Left lung (tissue), 10 donors: Measurements from ENCODE around the gene SLC17A9. TPM values are rescaled to one million over a fixed set of nuclear protein-coding genes. Genes with fewer than 3 reads are reported as not detected.
A peak's percentile ranks its signal among the peaks of the same experiment; 100 is the strongest.

Source experiments
- ATAC-seq: fragments of 200-7000 bp; cut with Tn5 transposase; one replicate; pipeline ENCODE4 v1.9.1; 2020; ENCODE audit warnings: moderate library complexity
- DNase-seq, 4 donors: peaks; one replicate each; pipeline ENCODE4 v3.0.0-alpha.2; 2013 to 2020
- H3K27ac ChIP-seq, 2 donors: fragments of 200-600 bp; sonication (generic) in 1 of 2; one replicate each; pipeline versions ENCODE4 v1.5.0 to v1.8.0; 2020 to 2021
- H3K27me3 ChIP-seq, 2 donors: fragments of 200-600 bp; sonication (generic) in 1 of 2; one replicate each; pipeline versions ENCODE4 v1.5.0 to v1.8.0; 2020 to 2021
- H3K36me3 ChIP-seq, 2 donors: fragments of 200-600 bp; sonication (generic) in 1 of 2; one replicate each; pipeline versions ENCODE4 v1.5.0 to v1.8.0; 2020 to 2021
- H3K4me1 ChIP-seq, 2 donors: fragments of 200-600 bp; one replicate each; pipeline ENCODE4 v1.8.0; 2021
- H3K4me3 ChIP-seq, 2 donors: fragments of 200-600 bp; sonication (generic) in 1 of 2; one replicate each; pipeline versions ENCODE4 v1.5.0 to v1.8.0; 2020 to 2021; ENCODE audit warnings: mild to moderate bottlenecking in 1 of 2
- H3K9me3 ChIP-seq, 2 donors: fragments of 200-600 bp; sonication (generic) in 1 of 2; one replicate each; pipeline versions ENCODE4 v1.5.0 to v1.8.0; 2020 to 2021
- intact Hi-C, 2 donors: fragments of 100-400 bp; cut with DNase I; formaldehyde crosslinking; loops; one replicate each; pipeline versions ENCODE4 v1.11.2 to v1.14.2; 2022
- polyA plus RNA-seq, 6 donors: library from polyadenylated mRNA; unstranded; fragments of 120-200 nt; gene quantifications; one replicate each; pipeline ENCODE4 v1.2.1, GENCODE V29; 2013; ENCODE audit not compliant: insufficient read length in 6 of 6
- total RNA-seq, 2 donors: library from RNA; stranded (reverse); fragmentation: NEBNext Ultra II Directional; extraction: Animal tissue kit (Norgen Biotek cat#: 25700); gene quantifications; one replicate each; pipeline ENCODE4 v1.2.1, GENCODE V29; 2021
- TF ChIP-seq, protein P1 (sequence below), 2 donors: fragments of 200-600 bp; sonication (generic) in 1 of 2; IDR thresholded peaks; one replicate each; pipeline versions ENCODE4 v1.5.0 to v1.8.0; 2021; ENCODE audit warnings: antibody characterized with exemption in 2 of 2
- donor health status: DM: no; HTN: yes; CAD: no.
- donor health status: DM: no; HTN: no; CAD: no.

The SLC17A9 gene
- total and polyA plus RNA-seq, 8 donors = 2.1 to 18.1 (median 3.7) TPM

DNA sequence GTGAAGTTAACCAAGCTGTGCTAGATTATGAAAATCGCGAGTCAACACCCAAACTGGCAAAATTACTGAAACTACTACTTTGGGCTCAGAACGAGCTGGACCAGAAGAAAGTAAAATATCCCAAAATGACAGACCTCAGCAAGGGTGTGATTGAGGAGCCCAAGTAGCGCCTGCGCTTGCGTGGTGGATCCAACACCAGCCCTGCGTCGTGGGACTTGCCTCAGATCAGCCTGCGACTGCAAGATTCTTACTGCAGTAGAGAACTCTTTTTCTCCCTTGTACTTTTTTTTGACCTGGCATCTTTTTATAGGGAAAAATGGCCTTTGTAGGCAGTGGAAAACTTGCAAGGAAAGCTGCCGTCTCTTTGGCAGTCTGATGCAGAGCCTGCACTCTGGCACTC lies 7.8 kb upstream of the SLC17A9 start:
- Histone ChIP-seq H3K36me3 (peaks cover 0 to 90% of the 10 kb centered on the region in 2 donors), H3K9me3 (no peaks in the 10 kb centered on the region), H3K27ac (no peak overlapping the region), H3K4me3 (no peak overlapping the region), H3K4me1 (peaks cover 2% of the 10 kb centered on the region in 2 donors), H3K27me3 (no peaks in the 10 kb centered on the region)
- TF ChIP-seq, protein P1, sequence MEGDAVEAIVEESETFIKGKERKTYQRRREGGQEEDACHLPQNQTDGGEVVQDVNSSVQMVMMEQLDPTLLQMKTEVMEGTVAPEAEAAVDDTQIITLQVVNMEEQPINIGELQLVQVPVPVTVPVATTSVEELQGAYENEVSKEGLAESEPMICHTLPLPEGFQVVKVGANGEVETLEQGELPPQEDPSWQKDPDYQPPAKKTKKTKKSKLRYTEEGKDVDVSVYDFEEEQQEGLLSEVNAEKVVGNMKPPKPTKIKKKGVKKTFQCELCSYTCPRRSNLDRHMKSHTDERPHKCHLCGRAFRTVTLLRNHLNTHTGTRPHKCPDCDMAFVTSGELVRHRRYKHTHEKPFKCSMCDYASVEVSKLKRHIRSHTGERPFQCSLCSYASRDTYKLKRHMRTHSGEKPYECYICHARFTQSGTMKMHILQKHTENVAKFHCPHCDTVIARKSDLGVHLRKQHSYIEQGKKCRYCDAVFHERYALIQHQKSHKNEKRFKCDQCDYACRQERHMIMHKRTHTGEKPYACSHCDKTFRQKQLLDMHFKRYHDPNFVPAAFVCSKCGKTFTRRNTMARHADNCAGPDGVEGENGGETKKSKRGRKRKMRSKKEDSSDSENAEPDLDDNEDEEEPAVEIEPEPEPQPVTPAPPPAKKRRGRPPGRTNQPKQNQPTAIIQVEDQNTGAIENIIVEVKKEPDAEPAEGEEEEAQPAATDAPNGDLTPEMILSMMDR (IDR thresholded peaks at IDR 0.05) = no peak
- no peak for ATAC-seq
- no peak for DNase-seq
- intact Hi-C loops = no loop called here

DNA sequence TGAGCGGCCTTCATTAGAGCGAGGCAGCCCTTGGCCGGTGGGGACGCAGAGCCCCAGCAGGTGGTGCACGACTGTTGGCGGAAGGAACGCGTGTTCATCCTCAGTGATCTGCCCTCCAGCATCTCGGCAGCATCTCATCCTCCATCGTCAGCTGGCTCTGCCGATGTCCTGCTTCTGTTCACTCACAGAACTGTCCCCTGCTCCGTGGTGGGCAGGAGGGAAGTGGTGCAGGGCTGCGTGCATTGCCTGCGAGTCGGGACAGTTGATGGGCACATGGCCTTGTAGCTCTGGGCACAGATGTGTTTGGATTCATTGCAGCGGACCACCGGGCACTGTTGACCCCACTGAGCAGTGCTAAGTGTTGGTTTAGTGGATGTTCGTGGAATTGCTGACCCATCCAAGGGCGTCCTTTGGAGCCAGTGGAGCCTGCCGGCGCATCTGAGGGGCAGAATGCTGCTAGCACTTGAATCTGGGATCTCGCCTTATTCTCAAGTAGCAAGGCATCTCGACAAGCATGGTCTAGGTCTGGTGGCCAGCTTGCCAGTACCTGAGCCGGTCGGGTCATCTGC lies 6.7 kb upstream of the SLC17A9 start:
- Histone ChIP-seq H3K4me1 (no peaks in the 10 kb centered on the region), H3K27me3 (no peaks in the 10 kb centered on the region), H3K9me3 (no peaks in the 10 kb centered on the region), H3K36me3 (peaks cover 0 to 100% of the 10 kb centered on the region in 2 donors), H3K4me3 (no peak overlapping the region), H3K27ac (no peak overlapping the region)
- DNase-seq (peak in 1 of 4 donors; percentile 22), ATAC-seq (no peak)
- TF ChIP-seq, protein P1 (IDR thresholded peaks at IDR 0.05) = no peak
- intact Hi-C loops = no loop called here

DNA sequence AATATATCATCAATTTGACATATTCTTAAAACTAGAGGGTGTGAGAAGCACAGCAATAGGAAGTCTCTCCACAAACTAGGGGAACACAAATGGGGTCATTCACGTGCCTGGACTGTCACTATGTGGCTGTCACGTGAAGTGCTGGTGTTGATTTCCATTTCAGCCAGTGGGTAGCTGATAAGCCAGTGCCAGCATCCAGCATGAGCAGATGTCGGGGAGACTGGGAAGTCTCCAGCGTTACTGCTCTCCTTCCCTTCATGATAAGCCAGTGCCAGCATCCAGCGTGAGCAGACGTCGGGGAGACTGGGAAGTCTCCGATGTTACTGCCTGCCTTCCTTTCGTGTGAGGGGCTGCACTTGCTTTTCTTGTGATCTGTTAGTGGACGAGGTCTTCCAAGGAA lies 5.6 kb upstream of the SLC17A9 start:
- H3K4me3 ChIP-seq = no peak overlapping the region
- H3K27ac ChIP-seq = no peak overlapping the region
- ATAC-seq = no peak
- intact Hi-C loops = no loop called here
- TF ChIP-seq, protein P1 (IDR thresholded peaks at IDR 0.05) = no peak
- peak in 1 of 4 donors; percentile 22 for DNase-seq
- H3K36me3 ChIP-seq = peaks cover 0 to 90% of the 10 kb centered on the region in 2 donors
- H3K9me3 ChIP-seq = no peaks in the 10 kb centered on the region
- peaks cover 0 to 8% of the 10 kb centered on the region in 2 donors for H3K4me1 ChIP-seq
- H3K27me3 ChIP-seq = no peaks in the 10 kb centered on the region

DNA sequence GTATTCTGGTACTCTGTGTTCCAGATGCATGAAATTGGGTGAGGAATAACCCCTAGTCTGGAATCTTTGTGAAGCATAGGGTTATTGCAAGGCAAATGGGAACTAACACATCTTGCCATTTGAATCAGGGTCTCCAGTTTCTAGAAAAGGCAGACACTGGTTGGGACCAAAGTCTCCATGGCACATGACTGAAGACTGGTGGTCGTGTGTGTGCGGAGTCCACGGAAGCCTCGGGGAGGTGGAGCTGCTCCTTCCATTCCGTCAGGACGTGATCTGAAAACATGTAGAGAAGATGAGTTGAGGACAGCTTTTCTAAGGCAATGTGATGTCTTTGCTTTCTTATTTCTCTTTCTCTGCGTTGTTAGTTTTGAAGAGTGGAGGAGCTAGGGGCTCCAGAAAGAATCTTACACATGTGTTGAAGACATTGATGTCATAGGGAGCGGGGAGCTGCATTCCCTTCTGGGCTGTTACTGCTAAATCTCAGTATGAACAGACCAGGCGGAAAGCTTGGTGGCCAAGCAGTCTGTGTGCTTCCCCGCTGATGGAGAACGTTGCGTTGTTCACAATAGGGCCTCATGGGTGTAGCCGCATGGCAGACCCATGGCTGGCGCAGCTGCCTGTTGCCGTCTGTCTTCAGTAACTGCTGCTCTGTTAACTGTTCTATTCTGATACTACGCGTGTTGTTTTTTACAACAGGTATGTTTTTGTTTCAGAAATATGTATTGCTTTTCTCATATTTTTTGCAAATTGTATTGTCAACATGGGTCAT lies 4.8 kb upstream of the SLC17A9 start:
- H3K9me3 ChIP-seq = no peaks in the 10 kb centered on the region
- H3K36me3 ChIP-seq = peaks cover 0 to 82% of the 10 kb centered on the region in 2 donors
- no peak overlapping the region for H3K27ac ChIP-seq
- H3K4me3 ChIP-seq = no peak overlapping the region
- intact Hi-C loops = no loop called here
- peak in 1 of 4 donors; percentile 50 for DNase-seq
- TF ChIP-seq, protein P1 (IDR thresholded peaks at IDR 0.05) = no peak
- no peak for ATAC-seq
- no peaks in the 10 kb centered on the region for H3K27me3 ChIP-seq
- peaks cover 0 to 16% of the 10 kb centered on the region in 2 donors for H3K4me1 ChIP-seq

DNA sequence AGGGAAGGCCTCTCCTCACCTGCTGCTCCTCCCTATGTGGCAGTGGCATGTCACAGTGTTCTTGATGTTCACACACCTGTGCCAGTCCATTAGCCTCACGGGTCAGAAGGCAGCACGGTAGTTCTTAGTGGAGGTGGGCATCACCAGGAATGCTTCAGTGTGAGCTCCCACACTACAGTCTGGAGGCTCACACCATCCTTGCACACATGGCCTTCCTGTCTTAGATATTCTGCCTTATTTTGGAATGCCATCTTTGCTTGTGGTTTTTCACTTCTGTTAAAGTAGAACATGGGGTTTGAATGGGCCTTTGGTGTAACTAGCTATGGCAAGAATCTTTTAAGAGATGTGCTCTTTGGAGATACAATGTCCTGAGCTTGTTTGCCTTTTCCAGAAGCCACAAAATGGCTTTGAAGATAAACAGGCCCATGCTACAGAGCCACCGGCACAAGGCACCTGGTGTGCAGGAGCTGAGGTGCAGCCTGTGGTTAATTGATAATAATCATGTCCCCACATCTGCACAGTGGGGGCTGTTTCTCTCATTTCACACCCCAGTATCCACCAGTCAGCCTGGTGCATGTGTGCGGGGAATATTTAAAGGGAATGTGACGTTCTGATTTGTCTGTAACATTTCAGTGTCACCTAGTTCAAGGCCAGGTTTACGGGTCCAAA lies 3.2 kb upstream of the SLC17A9 start:
- TF ChIP-seq, protein P1 (IDR thresholded peaks at IDR 0.05) = no peak
- Histone ChIP-seq H3K36me3 (peaks cover 0 to 66% of the 10 kb centered on the region in 2 donors), H3K27ac (no peak overlapping the region), H3K4me3 (no peak overlapping the region), H3K9me3 (no peaks in the 10 kb centered on the region), H3K27me3 (no peaks in the 10 kb centered on the region), H3K4me1 (peaks cover 13 to 32% of the 10 kb centered on the region in 2 donors)
- intact Hi-C loops = no loop called here
- ATAC-seq (no peak), DNase-seq (no peak)
